Left lung (tissue), 10 donors: Measurements from ENCODE around the gene MALRD1. TPM values are rescaled to one million over a fixed set of nuclear protein-coding genes. Genes with fewer than 3 reads are reported as not detected.

Source experiments
- ATAC-seq: fragments of 200-7000 bp; cut with Tn5 transposase; one replicate; pipeline ENCODE4 v1.9.1; 2020; ENCODE audit warnings: moderate library complexity
- DNase-seq, 4 donors: peaks; one replicate each; pipeline ENCODE4 v3.0.0-alpha.2; 2013 to 2020
- H3K27ac ChIP-seq, 2 donors: fragments of 200-600 bp; sonication (generic) in 1 of 2; one replicate each; pipeline versions ENCODE4 v1.5.0 to v1.8.0; 2020 to 2021
- H3K27me3 ChIP-seq, 2 donors: fragments of 200-600 bp; sonication (generic) in 1 of 2; one replicate each; pipeline versions ENCODE4 v1.5.0 to v1.8.0; 2020 to 2021
- H3K36me3 ChIP-seq, 2 donors: fragments of 200-600 bp; sonication (generic) in 1 of 2; one replicate each; pipeline versions ENCODE4 v1.5.0 to v1.8.0; 2020 to 2021
- H3K4me1 ChIP-seq, 2 donors: fragments of 200-600 bp; one replicate each; pipeline ENCODE4 v1.8.0; 2021
- H3K4me3 ChIP-seq, 2 donors: fragments of 200-600 bp; sonication (generic) in 1 of 2; one replicate each; pipeline versions ENCODE4 v1.5.0 to v1.8.0; 2020 to 2021; ENCODE audit warnings: mild to moderate bottlenecking in 1 of 2
- H3K9me3 ChIP-seq, 2 donors: fragments of 200-600 bp; sonication (generic) in 1 of 2; one replicate each; pipeline versions ENCODE4 v1.5.0 to v1.8.0; 2020 to 2021
- intact Hi-C, 2 donors: fragments of 100-400 bp; cut with DNase I; formaldehyde crosslinking; loops; one replicate each; pipeline versions ENCODE4 v1.11.2 to v1.14.2; 2022
- polyA plus RNA-seq, 6 donors: library from polyadenylated mRNA; unstranded; fragments of 120-200 nt; gene quantifications; one replicate each; pipeline ENCODE4 v1.2.1, GENCODE V29; 2013; ENCODE audit not compliant: insufficient read length in 6 of 6
- total RNA-seq, 2 donors: library from RNA; stranded (reverse); fragmentation: NEBNext Ultra II Directional; extraction: Animal tissue kit (Norgen Biotek cat#: 25700); gene quantifications; one replicate each; pipeline ENCODE4 v1.2.1, GENCODE V29; 2021
- TF ChIP-seq, protein P1 (sequence below), 2 donors: fragments of 200-600 bp; sonication (generic) in 1 of 2; IDR thresholded peaks; one replicate each; pipeline versions ENCODE4 v1.5.0 to v1.8.0; 2021; ENCODE audit warnings: antibody characterized with exemption in 2 of 2
- donor health status: DM: no; HTN: yes; CAD: no.
- donor health status: DM: no; HTN: no; CAD: no.

MALRD1 gene
- total and polyA plus RNA-seq, 8 donors, result 2.6 to 12.3 (median 6.9) TPM

DNA sequence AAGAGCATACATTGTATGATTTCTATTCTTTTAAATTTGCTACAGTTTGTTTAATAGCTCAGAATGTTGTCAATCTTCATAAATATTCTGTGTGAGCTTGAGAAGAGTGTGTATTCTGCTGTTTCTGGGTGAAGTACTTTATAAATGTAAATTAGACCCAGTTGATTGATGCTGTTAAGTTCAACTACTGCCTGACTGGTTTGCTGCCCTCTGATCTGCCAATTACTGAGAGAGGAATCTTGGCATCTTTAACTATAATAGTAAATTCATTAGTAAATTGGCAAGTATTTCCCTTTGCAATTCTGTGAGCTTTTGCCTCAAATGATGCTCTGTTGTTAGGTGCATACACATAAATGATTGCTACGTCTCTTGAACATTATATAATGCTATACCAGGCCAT lies 512.6 kb downstream of the MALRD1 start:
- H3K4me3 ChIP-seq, result no peak overlapping the region
- TF ChIP-seq, protein P1, sequence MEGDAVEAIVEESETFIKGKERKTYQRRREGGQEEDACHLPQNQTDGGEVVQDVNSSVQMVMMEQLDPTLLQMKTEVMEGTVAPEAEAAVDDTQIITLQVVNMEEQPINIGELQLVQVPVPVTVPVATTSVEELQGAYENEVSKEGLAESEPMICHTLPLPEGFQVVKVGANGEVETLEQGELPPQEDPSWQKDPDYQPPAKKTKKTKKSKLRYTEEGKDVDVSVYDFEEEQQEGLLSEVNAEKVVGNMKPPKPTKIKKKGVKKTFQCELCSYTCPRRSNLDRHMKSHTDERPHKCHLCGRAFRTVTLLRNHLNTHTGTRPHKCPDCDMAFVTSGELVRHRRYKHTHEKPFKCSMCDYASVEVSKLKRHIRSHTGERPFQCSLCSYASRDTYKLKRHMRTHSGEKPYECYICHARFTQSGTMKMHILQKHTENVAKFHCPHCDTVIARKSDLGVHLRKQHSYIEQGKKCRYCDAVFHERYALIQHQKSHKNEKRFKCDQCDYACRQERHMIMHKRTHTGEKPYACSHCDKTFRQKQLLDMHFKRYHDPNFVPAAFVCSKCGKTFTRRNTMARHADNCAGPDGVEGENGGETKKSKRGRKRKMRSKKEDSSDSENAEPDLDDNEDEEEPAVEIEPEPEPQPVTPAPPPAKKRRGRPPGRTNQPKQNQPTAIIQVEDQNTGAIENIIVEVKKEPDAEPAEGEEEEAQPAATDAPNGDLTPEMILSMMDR (IDR thresholded peaks at IDR 0.05), result no peak
- H3K36me3 ChIP-seq, result no peaks in the 10 kb centered on the region
- H3K27me3 ChIP-seq, result no peaks in the 10 kb centered on the region
- intact Hi-C loops, result no loop called here
- no peak overlapping the region for H3K27ac ChIP-seq
- no peak for ATAC-seq
- H3K4me1 ChIP-seq, result no peaks in the 10 kb centered on the region
- H3K9me3 ChIP-seq, result no peaks in the 10 kb centered on the region
- DNase-seq, result no peak

DNA sequence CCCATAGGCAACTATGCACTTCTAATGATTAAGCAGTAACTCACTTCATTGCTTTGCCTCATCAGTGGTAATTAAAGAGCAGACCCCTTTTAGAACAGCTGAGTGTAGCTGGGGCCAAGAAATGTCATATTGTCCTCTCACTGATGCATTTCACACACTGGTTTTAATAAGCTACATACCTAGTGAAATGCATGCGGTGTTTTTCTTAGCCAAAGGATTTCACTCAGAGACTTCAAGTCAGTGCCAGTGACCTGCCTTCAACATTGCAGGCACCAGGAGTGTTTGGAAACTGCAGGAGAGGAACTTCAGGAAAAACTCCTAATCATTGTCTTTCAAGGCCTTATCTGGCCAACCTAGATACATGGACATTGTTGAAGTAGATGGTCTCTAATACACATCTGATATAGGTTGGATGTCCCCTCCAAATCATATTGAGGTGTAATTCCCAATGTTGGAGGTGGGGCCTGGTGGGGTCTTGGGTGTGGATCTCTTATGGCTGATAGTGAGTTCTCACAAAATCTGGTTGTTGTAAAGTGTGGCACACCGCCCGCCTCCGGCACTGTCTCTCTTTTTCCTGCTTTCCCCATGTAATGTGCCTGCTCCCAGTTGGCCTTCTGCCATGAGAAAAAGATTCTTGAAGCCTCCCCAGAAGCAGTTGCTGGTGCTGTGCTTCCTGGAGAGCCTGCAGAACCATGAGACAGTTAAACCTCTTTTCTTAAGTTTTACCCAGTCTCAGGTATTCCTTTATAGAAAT lies 515.0 kb downstream of the MALRD1 start:
- no peak overlapping the region for H3K27ac ChIP-seq

DNA sequence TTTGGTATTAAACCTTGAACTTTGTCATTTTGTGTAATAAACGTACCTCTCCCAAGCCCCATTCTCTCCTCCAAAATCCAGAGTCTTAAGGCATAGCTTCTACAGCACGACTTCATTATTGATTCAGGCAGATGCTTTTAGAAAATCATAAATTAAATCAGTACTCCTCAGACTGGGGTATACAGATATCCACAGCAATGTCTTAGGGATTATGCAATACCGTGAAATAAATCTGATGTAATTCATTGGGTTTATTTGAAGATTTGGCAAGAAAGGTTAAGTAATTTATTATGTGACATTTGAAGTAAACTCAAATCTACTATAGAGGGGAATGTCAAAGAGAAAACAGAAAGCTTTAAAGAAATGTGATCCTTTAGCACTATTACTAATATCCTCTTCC lies 521.5 kb downstream of the MALRD1 start:
- ATAC-seq, result no peak
- intact Hi-C loops, result no loop called here
- no peak overlapping the region for H3K4me3 ChIP-seq
- H3K36me3 ChIP-seq, result no peaks in the 10 kb centered on the region
- H3K27me3 ChIP-seq, result no peaks in the 10 kb centered on the region
- TF ChIP-seq, protein P1 (IDR thresholded peaks at IDR 0.05), result no peak
- H3K4me1 ChIP-seq, result no peaks in the 10 kb centered on the region
- no peaks in the 10 kb centered on the region for H3K9me3 ChIP-seq
- no peak overlapping the region for H3K27ac ChIP-seq
- no peak for DNase-seq

More for the DNA sequence above, 515.0 kb downstream of the MALRD1 start:
- DNase-seq, result no peak
- H3K4me1 ChIP-seq, result no peaks in the 10 kb centered on the region
- TF ChIP-seq, protein P1 (IDR thresholded peaks at IDR 0.05), result no peak
- H3K4me3 ChIP-seq, result no peak overlapping the region
- intact Hi-C loops, result no loop called here
- no peak for ATAC-seq
- no peaks in the 10 kb centered on the region for H3K27me3 ChIP-seq
- no peaks in the 10 kb centered on the region for H3K9me3 ChIP-seq
- H3K36me3 ChIP-seq, result no peaks in the 10 kb centered on the region

DNA sequence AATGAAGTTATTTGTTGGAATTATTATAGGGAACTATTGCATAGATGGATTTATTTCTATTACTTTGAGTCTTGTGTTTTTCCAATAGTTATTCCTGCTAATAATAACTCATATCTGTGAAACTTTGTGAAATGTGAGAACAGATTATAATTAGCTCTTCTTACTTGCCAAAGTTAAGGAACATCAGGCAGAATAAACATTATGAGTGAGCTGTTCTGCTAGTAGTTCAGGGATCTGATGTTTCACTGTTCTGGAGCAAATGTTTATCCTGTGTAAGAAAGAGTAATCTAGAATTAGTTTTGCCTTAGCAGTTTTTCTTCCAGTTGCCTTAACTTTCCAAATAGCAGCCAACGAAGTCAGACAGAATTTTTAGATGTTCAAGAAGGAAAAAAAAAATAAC lies 522.4 kb downstream of the MALRD1 start:
- ATAC-seq (peak; percentile 19), DNase-seq (no peak)
- intact Hi-C loops, result no loop called here

DNA sequence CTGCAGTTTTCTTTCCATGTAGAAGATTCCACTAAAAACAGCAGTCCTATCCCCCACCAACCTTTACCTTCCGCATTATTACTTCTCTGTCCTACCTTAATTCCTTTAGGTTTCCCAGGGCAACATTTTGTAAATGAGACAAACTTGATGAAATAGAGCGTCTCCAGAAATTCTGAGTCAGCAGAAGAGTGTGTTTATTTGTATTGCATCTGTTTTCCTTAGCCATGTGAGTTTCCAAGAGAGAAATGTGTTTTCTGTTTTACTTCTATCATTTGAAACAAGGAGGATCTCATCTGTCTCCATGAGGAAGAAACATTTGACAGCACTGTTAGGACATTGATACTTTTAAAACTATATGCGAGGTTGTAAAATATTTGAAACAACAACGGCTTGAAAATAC lies 523.5 kb downstream of the MALRD1 start:
- intact Hi-C loops, result no loop called here

More for the DNA sequence above, 522.4 kb downstream of the MALRD1 start:
- Histone ChIP-seq H3K27me3 (no peaks in the 10 kb centered on the region), H3K9me3 (no peaks in the 10 kb centered on the region), H3K4me3 (no peak overlapping the region), H3K27ac (no peak overlapping the region), H3K4me1 (no peaks in the 10 kb centered on the region), H3K36me3 (no peaks in the 10 kb centered on the region)
- TF ChIP-seq, protein P1 (IDR thresholded peaks at IDR 0.05), result no peak

More for the DNA sequence above, 523.5 kb downstream of the MALRD1 start:
- TF ChIP-seq, protein P1 (IDR thresholded peaks at IDR 0.05), result no peak
- ATAC-seq (no peak), DNase-seq (peak in 1 of 4 donors; percentile 21)
- Histone ChIP-seq H3K36me3 (no peaks in the 10 kb centered on the region), H3K9me3 (no peaks in the 10 kb centered on the region), H3K27ac (no peak overlapping the region), H3K4me3 (no peak overlapping the region), H3K27me3 (no peaks in the 10 kb centered on the region), H3K4me1 (no peaks in the 10 kb centered on the region)
